ENCODE data around the gene SF1. TPM values are rescaled to one million over a fixed set of nuclear protein-coding genes. Genes with fewer than 3 reads are reported as not detected.
A peak's percentile ranks its signal among the peaks of the same experiment; 100 is the strongest.

Gene SF1
- total and polyA plus RNA-seq, 9 of the 15 experiments (the other 6 are each of a cell fraction or from before 2014, with no cell fraction given), result 13.1 to 334 (median 111) TPM

DNA sequence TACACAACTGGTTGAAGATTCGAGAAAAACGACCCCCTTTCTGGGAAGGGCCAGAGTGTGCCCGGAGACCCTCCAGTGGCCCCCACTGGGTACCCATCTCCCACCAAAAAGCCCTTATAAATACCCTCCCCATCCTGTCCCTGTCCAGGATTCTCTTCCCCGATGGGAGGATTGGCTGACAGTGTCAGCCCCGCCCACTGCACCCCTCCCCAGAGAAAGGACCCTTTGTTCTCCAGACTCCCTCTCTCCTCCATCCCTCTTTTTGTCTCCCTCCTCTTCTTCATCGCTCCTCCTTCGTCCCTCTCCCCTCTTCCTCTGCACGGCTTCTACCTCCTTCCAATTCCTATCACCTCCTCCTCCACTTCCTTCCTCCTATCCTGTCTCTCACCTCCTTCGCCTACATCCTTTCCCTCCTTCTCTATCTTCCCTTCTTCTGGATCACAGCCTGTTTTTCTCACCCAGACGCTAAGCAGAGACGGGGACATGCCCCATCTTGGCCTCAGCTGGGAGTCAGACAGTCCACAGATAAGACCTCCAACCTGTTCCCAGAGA, 45.3 kb upstream of the SF1 start:
- H3K9ac ChIP-seq (ENCODE audit: insufficient read depth in 1 of 2, low read depth in 2 of 2, low read length in 2 of 2), result no peak overlapping the region
- POLR2A ChIA-PET, result no interaction called here
- BruUV-seq (replicated peaks), result TSS peak; percentile 66
- H3K79me2 ChIP-seq (ENCODE audit: control insufficient read depth, insufficient read depth, low read length), result no peaks in the 10 kb centered on the region
- H3K27ac ChIP-seq (ENCODE audit: extremely low read depth, low read depth, low read length), result no peak overlapping the region
- no peaks in the 10 kb centered on the region for H3K9me3 ChIP-seq (replicated peaks; ENCODE audit: control insufficient read depth, insufficient read depth, low read depth, low read length)
- no peak overlapping the region for H3K4me2 ChIP-seq (ENCODE audit: insufficient read depth, low read length)
- FAIRE-seq (no peak), DNase-seq (ENCODE audit: extremely low read depth in 1 of 4, low spot score in 3 of 4) (no peak), ATAC-seq (no peak)
- in situ Hi-C loops (cut with MboI), result no loop called here
- H2AFZ ChIP-seq (ENCODE audit: low read depth, low read length), result no peak overlapping the region
- H3K4me3 ChIP-seq, result no peak overlapping the region
- H4K20me1 ChIP-seq (replicated peaks; ENCODE audit: control insufficient read depth, insufficient read depth, low read length), result no peaks in the 10 kb centered on the region
- H3K9me1 ChIP-seq (ENCODE audit: control insufficient read depth, insufficient read depth, low read length), result no peaks in the 10 kb centered on the region
- peaks cover 26% of the 10 kb centered on the region; the same call in 2 of the 3 replicates for H3K36me3 ChIP-seq (ENCODE audit: control insufficient read depth, insufficient read depth, low read length)
- H3K4me1 ChIP-seq (replicated peaks in 1 of 2; ENCODE audit: control insufficient read depth in 2 of 2, insufficient read depth in 2 of 2, low read length in 2 of 2), result peaks cover 10 to 23% of the 10 kb centered on the region in 2 experiments; a peak in 4 of 5 replicates
- WGBS (ENCODE audit: insufficient coverage, low coverage, missing lambda C conversion rate), result 44% methylated on average over 10 of the region's 11 CpGs
- intact Hi-C loops (cut with micrococcal nuclease), result no loop called here
- CTCF ChIA-PET (ENCODE audit: low intra/inter-chr PET ratio), result no interaction called here
- no peaks in the 10 kb centered on the region for H3K27me3 ChIP-seq (ENCODE audit: control insufficient read depth in 2 of 2, insufficient read depth in 2 of 2, low read length in 2 of 2)
- TF ChIP-seq, protein P1, sequence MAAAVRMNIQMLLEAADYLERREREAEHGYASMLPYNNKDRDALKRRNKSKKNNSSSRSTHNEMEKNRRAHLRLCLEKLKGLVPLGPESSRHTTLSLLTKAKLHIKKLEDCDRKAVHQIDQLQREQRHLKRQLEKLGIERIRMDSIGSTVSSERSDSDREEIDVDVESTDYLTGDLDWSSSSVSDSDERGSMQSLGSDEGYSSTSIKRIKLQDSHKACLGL (CRISPR knock-in tag; IDR thresholded peaks at IDR 0.05; ENCODE audit: borderline replicate concordance, poor library complexity, severe bottlenecking), result no peak
- peak; percentile 28; the same call in 1 of the 2 replicates for TF ChIP-seq SUPT5H (IDR thresholded peaks at IDR 0.05)
- TF ChIP-seq, protein P2, sequence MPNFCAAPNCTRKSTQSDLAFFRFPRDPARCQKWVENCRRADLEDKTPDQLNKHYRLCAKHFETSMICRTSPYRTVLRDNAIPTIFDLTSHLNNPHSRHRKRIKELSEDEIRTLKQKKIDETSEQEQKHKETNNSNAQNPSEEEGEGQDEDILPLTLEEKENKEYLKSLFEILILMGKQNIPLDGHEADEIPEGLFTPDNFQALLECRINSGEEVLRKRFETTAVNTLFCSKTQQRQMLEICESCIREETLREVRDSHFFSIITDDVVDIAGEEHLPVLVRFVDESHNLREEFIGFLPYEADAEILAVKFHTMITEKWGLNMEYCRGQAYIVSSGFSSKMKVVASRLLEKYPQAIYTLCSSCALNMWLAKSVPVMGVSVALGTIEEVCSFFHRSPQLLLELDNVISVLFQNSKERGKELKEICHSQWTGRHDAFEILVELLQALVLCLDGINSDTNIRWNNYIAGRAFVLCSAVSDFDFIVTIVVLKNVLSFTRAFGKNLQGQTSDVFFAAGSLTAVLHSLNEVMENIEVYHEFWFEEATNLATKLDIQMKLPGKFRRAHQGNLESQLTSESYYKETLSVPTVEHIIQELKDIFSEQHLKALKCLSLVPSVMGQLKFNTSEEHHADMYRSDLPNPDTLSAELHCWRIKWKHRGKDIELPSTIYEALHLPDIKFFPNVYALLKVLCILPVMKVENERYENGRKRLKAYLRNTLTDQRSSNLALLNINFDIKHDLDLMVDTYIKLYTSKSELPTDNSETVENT (CRISPR knock-in tag; IDR thresholded peaks at IDR 0.05), result no peak
- no peak for TF ChIP-seq MCM5 (IDR thresholded peaks at IDR 0.05; ENCODE audit: low read depth)
- TF ChIP-seq, protein P3, sequence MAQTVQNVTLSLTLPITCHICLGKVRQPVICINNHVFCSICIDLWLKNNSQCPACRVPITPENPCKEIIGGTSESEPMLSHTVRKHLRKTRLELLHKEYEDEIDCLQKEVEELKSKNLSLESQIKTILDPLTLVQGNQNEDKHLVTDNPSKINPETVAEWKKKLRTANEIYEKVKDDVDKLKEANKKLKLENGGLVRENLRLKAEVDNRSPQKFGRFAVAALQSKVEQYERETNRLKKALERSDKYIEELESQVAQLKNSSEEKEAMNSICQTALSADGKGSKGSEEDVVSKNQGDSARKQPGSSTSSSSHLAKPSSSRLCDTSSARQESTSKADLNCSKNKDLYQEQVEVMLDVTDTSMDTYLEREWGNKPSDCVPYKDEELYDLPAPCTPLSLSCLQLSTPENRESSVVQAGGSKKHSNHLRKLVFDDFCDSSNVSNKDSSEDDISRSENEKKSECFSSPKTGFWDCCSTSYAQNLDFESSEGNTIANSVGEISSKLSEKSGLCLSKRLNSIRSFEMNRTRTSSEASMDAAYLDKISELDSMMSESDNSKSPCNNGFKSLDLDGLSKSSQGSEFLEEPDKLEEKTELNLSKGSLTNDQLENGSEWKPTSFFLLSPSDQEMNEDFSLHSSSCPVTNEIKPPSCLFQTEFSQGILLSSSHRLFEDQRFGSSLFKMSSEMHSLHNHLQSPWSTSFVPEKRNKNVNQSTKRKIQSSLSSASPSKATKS (CRISPR knock-in tag; IDR thresholded peaks at IDR 0.05), result no peak
- TF ChIP-seq, protein P4, sequence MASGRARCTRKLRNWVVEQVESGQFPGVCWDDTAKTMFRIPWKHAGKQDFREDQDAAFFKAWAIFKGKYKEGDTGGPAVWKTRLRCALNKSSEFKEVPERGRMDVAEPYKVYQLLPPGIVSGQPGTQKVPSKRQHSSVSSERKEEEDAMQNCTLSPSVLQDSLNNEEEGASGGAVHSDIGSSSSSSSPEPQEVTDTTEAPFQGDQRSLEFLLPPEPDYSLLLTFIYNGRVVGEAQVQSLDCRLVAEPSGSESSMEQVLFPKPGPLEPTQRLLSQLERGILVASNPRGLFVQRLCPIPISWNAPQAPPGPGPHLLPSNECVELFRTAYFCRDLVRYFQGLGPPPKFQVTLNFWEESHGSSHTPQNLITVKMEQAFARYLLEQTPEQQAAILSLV (tag; IDR thresholded peaks at IDR 0.05), result no peak
- TF ChIP-seq PHB (CRISPR knock-in tag; IDR thresholded peaks at IDR 0.05), result no peak
- TF ChIP-seq POLR2A (conservative IDR thresholded peaks at IDR 0.05), result 0 out of 2 replicates have a peak, but pooled peaks have one; percentile 23
- no peak for TF ChIP-seq ZNF212 (CRISPR knock-in tag; IDR thresholded peaks at IDR 0.05)
- TF ChIP-seq, protein P5, sequence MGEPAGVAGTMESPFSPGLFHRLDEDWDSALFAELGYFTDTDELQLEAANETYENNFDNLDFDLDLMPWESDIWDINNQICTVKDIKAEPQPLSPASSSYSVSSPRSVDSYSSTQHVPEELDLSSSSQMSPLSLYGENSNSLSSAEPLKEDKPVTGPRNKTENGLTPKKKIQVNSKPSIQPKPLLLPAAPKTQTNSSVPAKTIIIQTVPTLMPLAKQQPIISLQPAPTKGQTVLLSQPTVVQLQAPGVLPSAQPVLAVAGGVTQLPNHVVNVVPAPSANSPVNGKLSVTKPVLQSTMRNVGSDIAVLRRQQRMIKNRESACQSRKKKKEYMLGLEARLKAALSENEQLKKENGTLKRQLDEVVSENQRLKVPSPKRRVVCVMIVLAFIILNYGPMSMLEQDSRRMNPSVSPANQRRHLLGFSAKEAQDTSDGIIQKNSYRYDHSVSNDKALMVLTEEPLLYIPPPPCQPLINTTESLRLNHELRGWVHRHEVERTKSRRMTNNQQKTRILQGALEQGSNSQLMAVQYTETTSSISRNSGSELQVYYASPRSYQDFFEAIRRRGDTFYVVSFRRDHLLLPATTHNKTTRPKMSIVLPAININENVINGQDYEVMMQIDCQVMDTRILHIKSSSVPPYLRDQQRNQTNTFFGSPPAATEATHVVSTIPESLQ (CRISPR knock-in tag; IDR thresholded peaks at IDR 0.05), result no peak
- no peak for TF ChIP-seq NR3C1 (CRISPR knock-in tag; IDR thresholded peaks at IDR 0.05)
- no peak for TF ChIP-seq POLR2H (tag; IDR thresholded peaks at IDR 0.05; ENCODE audit: low read depth)
- TF ChIP-seq BHLHE40 (IDR thresholded peaks at IDR 0.05; ENCODE audit: low read length), result no peak
- no peak for TF ChIP-seq U2AF2 (optimal IDR thresholded peaks at IDR 0.05; ENCODE audit: low read depth, low read length)

Data from K562 (cell line).